SK-N-SH (cell line): ENCODE measurements around the gene GRIN2A. TPM values are rescaled to one million over a fixed set of nuclear protein-coding genes. Genes with fewer than 3 reads are reported as not detected.

Experiments used
- CTCF ChIA-PET: fragments of 300-600, 350-600 bp; formaldehyde crosslinking; extraction: SDS; loops from one replicate; lab custom pipeline; 2021; lab: Yijun Ruan, JAX
- POLR2A ChIA-PET: fragments of 350-600 bp; sonication (Branson Sonifier 250); formaldehyde crosslinking; extraction: SDS; loops from one replicate; lab custom pipeline; 2020; ENCODE audit warnings: antibody characterized with exemption, inconsistent platforms; lab: Yijun Ruan, JAX
- DNase-seq: peaks from one replicate; pipeline ENCODE4 v3.0.0; 2012
- H2AFZ ChIP-seq: fragments of 200-600 bp; sonication (generic); 2 replicates; pipeline ENCODE4 v1.8.1; 2016; ENCODE audit warnings: antibody characterized with exemption, mild to moderate bottlenecking, low read depth
- H3F3A ChIP-seq: fragments of 200-600 bp; sonication (generic); replicated peaks from 2 replicates; pipeline ENCODE3; 2016; ENCODE audit warnings: antibody characterized with exemption, mild to moderate bottlenecking; ENCODE audit not compliant: insufficient read depth
- H3K27ac ChIP-seq, 2 experiments: fragments of 200-500 bp in 1 of 2; fragments of 200-600 bp in 1 of 2; sonication (Bioruptor generic) in 1 of 2; sonication (generic), shearing (Covaris generic) in 1 of 2; 2 replicates each; pipeline versions ENCODE4 v1.5.1 to v1.6.1; 2014 to 2016; ENCODE audit warnings: low read depth in 2 of 2, inconsistent platforms in 1 of 2, low read length in 1 of 2, mild to moderate bottlenecking in 1 of 2, mixed read lengths in 1 of 2
- H3K27me3 ChIP-seq: fragments of 200-600 bp; sonication (generic), shearing (Covaris generic); 2 replicates; pipeline ENCODE4 v1.6.1; 2016; ENCODE audit warnings: mixed run types; ENCODE audit not compliant: insufficient read depth
- H3K36me3 ChIP-seq, 2 experiments: fragments of 200-500 bp in 1 of 2; fragments of 200-600 bp in 1 of 2; sonication (Bioruptor generic) in 1 of 2; sonication (generic) in 1 of 2; replicated peaks in 1 of 2; 2 replicates each; pipeline versions ENCODE3 to v1.5.1; 2014 to 2016; ENCODE audit warnings: low read length in 1 of 2, mild to moderate bottlenecking in 1 of 2; ENCODE audit not compliant: insufficient read depth in 2 of 2, control insufficient read depth in 1 of 2
- H3K4me1 ChIP-seq, 2 experiments: fragments of 200-500 bp in 1 of 2; fragments of 200-600 bp in 1 of 2; sonication (Bioruptor generic) in 1 of 2; sonication (generic), shearing (Covaris generic) in 1 of 2; 2 replicates each; pipeline versions ENCODE4 v1.5.1 to v1.6.1; 2014 to 2016; ENCODE audit warnings: low read depth in 1 of 2, low read length in 1 of 2, mixed run types in 1 of 2; ENCODE audit not compliant: insufficient read depth in 2 of 2, control insufficient read depth in 1 of 2
- H3K4me2 ChIP-seq: fragments of 200-600 bp; sonication (generic), shearing (Covaris generic); 2 replicates; pipeline ENCODE4 v1.6.1; 2017; ENCODE audit warnings: mixed run types
- H3K4me3 ChIP-seq, 2 experiments: fragments of 200-500 bp in 1 of 2; fragments of 200-600 bp in 1 of 2; sonication (Bioruptor generic) in 1 of 2; sonication (generic), shearing (Covaris generic) in 1 of 2; 2 replicates each; pipeline versions ENCODE4 v1.5.1 to v1.8.1; 2014 to 2016; ENCODE audit warnings: low read depth in 2 of 2, inconsistent platforms in 1 of 2, low read length in 1 of 2, mild to moderate bottlenecking in 1 of 2, mixed read lengths in 1 of 2, moderate library complexity in 1 of 2
- H3K79me2 ChIP-seq: fragments of 200-600 bp; sonication (generic); 2 replicates; pipeline ENCODE4 v1.8.1; 2017; ENCODE audit warnings: mild to moderate bottlenecking; ENCODE audit not compliant: insufficient read depth
- H3K9ac ChIP-seq: fragments of 200-600 bp; sonication (generic); 2 replicates; pipeline ENCODE4 v1.6.1; 2017; ENCODE audit warnings: mixed run types
- H3K9me2 ChIP-seq: fragments of 200-600 bp; sonication (generic); 2 replicates; pipeline ENCODE4 v1.6.1; 2017; ENCODE audit warnings: mixed run types
- H3K9me3 ChIP-seq: fragments of 200-600 bp; sonication (generic); 2 replicates; pipeline ENCODE4 v1.6.1; 2017; ENCODE audit warnings: mixed run types, mild to moderate bottlenecking, moderate library complexity
- H4K20me1 ChIP-seq: fragments of 200-600 bp; sonication (generic); 2 replicates; pipeline ENCODE4 v1.6.1; 2017; ENCODE audit warnings: mild to moderate bottlenecking, mixed run types; ENCODE audit not compliant: insufficient read depth
- ELF1 ChIP-seq: IDR thresholded peaks from 2 replicates; pipeline ENCODE4 v1.4.0; 2012
- FOSL2 ChIP-seq: IDR thresholded peaks from 2 replicates; pipeline ENCODE4 v1.4.0; 2012; ENCODE audit warnings: low read depth, mild to moderate bottlenecking, moderate library complexity, borderline replicate concordance
- FOXJ3 ChIP-seq: sonication (generic); formaldehyde crosslinking; IDR thresholded peaks from 2 replicates; pipeline ENCODE4 v1.5.1; 2020; ENCODE audit warnings: mild to moderate bottlenecking, missing genetic modification reagents
- GABPA ChIP-seq: IDR thresholded peaks from 2 replicates; pipeline ENCODE4 v1.4.0; 2012; ENCODE audit warnings: low read depth, mild to moderate bottlenecking
- MEF2A ChIP-seq: IDR thresholded peaks from 2 replicates; pipeline ENCODE4 v1.4.0; 2012; ENCODE audit warnings: low read depth, borderline replicate concordance
- MXI1 ChIP-seq: IDR thresholded peaks from 2 replicates; pipeline ENCODE4 v1.6.1; 2012; ENCODE audit warnings: mild to moderate bottlenecking, low read depth, low read length, improper control_type of control experiment
- NFIC ChIP-seq: IDR thresholded peaks from 2 replicates; pipeline ENCODE4 v1.4.0; 2012; ENCODE audit warnings: borderline replicate concordance
- NRF1 ChIP-seq: IDR thresholded peaks from 2 replicates; pipeline ENCODE4 v1.6.1; 2012; ENCODE audit warnings: low read depth, mild to moderate bottlenecking, low read length
- RAD21 ChIP-seq: IDR thresholded peaks from 2 replicates; pipeline ENCODE4 v1.6.1; 2012; ENCODE audit warnings: mild to moderate bottlenecking, low read length
- RCOR1 ChIP-seq: fragments of 150-350 bp; IDR thresholded peaks from 2 replicates; pipeline ENCODE4 v1.6.1; 2017; ENCODE audit warnings: antibody characterized with exemption, low read length
- RFX5 ChIP-seq: IDR thresholded peaks from 2 replicates; pipeline ENCODE4 v1.6.1; 2012; ENCODE audit warnings: mild to moderate bottlenecking, improper control_type of control experiment, low read length
- SIN3A ChIP-seq: IDR thresholded peaks from 2 replicates; pipeline ENCODE4 v1.6.1; 2012; ENCODE audit warnings: low read depth, mild to moderate bottlenecking, low read length, moderate library complexity, borderline replicate concordance
- TCF12 ChIP-seq: IDR thresholded peaks from 2 replicates; pipeline ENCODE4 v1.4.0; 2012
- TEAD4 ChIP-seq: IDR thresholded peaks from 2 replicates; pipeline ENCODE4 v1.4.0; 2012; ENCODE audit warnings: mild to moderate bottlenecking, borderline replicate concordance; ENCODE audit not compliant: insufficient read depth
- WGBS: methylation state at CpG from one replicate; pipeline ENCODE4 v1.1.6; 2017; ENCODE audit warnings: low lambda C conversion rate; 5-methylcytosine and 5-hydroxymethylcytosine counted together
- polyA plus RNA-seq, 3 experiments: library from polyadenylated mRNA; depleted of rRNA; stranded (reverse); fragments of >200 nt; gene quantifications; 2 replicates each; pipeline ENCODE4 v1.2.3, GENCODE V29; 2012
- TF ChIP-seq, protein P1 (sequence below): fragments of 150-350 bp; IDR thresholded peaks from 2 replicates; pipeline ENCODE4 v1.6.1; 2017; ENCODE audit warnings: antibody characterized with exemption, low read length, low read depth, borderline replicate concordance
- TF ChIP-seq, protein P2 (sequence below): IDR thresholded peaks from 2 replicates; pipeline ENCODE4; 2012
- TF ChIP-seq, protein P3 (sequence below): IDR thresholded peaks from 2 replicates; pipeline ENCODE4 v1.4.0; 2012; ENCODE audit warnings: low read depth, borderline replicate concordance
- TF ChIP-seq, protein P4 (sequence below): fragments of 150-350 bp; IDR thresholded peaks from 2 replicates; pipeline ENCODE4 v1.6.1; 2016; ENCODE audit warnings: mild to moderate bottlenecking, low read depth, low read length
- TF ChIP-seq, protein P5 (sequence below): IDR thresholded peaks from 2 replicates; pipeline ENCODE4 v1.4.0; 2012; ENCODE audit warnings: low read depth, borderline replicate concordance

The GRIN2A gene
- polyA plus RNA-seq, 1 of the 3 experiments (the other 2 are of a cell fraction) = not detected

DNA sequence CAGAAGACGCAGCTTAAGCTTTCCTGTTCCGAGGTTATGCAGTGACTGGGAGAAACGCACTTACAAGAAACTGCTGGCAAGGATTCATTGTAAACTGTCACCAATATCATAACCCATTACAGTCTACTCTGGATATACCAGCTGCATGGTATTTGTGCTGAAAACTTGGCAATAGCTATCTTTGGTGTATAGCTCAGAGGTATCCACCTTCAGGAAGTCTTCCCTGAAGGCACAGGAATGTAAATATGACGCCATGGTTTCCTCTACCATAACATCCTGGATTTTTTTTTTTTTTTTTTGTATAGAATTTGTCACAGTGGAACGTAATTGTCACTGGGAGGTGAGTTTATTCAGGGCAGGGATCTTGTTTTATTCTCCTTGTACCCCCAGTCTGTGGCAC lies 406.2 kb downstream of the GRIN2A start:
- POLR2A ChIA-PET = no interaction called here
- 17% methylated on average over 5 of the region's 5 CpGs for WGBS

DNA sequence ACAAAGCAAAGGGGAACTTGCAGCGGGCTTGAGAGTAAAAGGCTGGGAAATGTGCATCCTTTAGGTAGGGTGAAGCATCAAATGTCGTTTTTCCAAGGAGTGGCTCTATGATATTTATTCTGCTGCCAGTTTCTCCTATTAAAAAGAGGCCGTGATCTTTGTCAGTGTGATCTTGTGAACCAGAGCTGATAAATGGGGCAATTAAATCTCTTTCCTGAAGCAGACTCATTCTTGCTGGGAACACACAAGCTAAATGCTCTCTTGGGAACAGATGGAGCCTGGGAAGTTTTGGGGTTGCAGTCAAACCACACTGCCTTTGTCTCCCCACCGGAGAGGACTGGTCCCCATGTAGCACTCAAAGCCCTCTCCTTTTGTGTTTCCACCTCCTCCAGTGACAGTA lies 408.9 kb downstream of the GRIN2A start:
- H3K4me3 ChIP-seq = no peak overlapping the region
- WGBS = 6% methylated on average over 4 of the region's 4 CpGs
- H3K4me1 ChIP-seq = no peaks in the 10 kb centered on the region
- H3K9me2 ChIP-seq = no peaks in the 10 kb centered on the region
- H2AFZ ChIP-seq = no peak overlapping the region
- H3K9ac ChIP-seq = no peak overlapping the region
- TF ChIP-seq, protein P1, sequence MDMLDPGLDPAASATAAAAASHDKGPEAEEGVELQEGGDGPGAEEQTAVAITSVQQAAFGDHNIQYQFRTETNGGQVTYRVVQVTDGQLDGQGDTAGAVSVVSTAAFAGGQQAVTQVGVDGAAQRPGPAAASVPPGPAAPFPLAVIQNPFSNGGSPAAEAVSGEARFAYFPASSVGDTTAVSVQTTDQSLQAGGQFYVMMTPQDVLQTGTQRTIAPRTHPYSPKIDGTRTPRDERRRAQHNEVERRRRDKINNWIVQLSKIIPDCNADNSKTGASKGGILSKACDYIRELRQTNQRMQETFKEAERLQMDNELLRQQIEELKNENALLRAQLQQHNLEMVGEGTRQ = no peak
- TF ChIP-seq RFX5 (no peak), MEF2A (no peak), RAD21 (no peak), NFIC (no peak), SIN3A (no peak)
- POLR2A ChIA-PET = no interaction called here
- no peak overlapping the region for H3K4me2 ChIP-seq
- H3K27ac ChIP-seq = no peak overlapping the region
- H3F3A ChIP-seq = no peaks in the 10 kb centered on the region
- DNase-seq = no peak
- H3K79me2 ChIP-seq = no peaks in the 10 kb centered on the region
- H3K36me3 ChIP-seq = no peaks in the 10 kb centered on the region
- H4K20me1 ChIP-seq = no peaks in the 10 kb centered on the region
- no peaks in the 10 kb centered on the region for H3K27me3 ChIP-seq
- CTCF ChIA-PET = no interaction called here
- no peaks in the 10 kb centered on the region for H3K9me3 ChIP-seq

More for the DNA sequence above, 406.2 kb downstream of the GRIN2A start:
- Histone ChIP-seq H3K4me1 (no peaks in the 10 kb centered on the region), H3K4me3 (no peak overlapping the region), H3K4me2 (no peak overlapping the region), H3K9me2 (no peaks in the 10 kb centered on the region), H3K27ac (no peak overlapping the region), H3K79me2 (no peaks in the 10 kb centered on the region), H4K20me1 (no peaks in the 10 kb centered on the region), H3K9me3 (no peaks in the 10 kb centered on the region), H3K27me3 (no peaks in the 10 kb centered on the region), H2AFZ (no peak overlapping the region), H3K36me3 (no peaks in the 10 kb centered on the region), H3K9ac (no peak overlapping the region), H3F3A (no peaks in the 10 kb centered on the region)
- DNase-seq = no peak
- TF ChIP-seq NRF1 (no peak), ELF1 (no peak), MXI1 (no peak), TEAD4 (no peak), RCOR1 (no peak), NFIC (no peak), FOXJ3 (CRISPR knock-in tag) (no peak), GABPA (no peak), TCF12 (no peak), FOSL2 (no peak), RFX5 (no peak)
- TF ChIP-seq, protein P2, sequence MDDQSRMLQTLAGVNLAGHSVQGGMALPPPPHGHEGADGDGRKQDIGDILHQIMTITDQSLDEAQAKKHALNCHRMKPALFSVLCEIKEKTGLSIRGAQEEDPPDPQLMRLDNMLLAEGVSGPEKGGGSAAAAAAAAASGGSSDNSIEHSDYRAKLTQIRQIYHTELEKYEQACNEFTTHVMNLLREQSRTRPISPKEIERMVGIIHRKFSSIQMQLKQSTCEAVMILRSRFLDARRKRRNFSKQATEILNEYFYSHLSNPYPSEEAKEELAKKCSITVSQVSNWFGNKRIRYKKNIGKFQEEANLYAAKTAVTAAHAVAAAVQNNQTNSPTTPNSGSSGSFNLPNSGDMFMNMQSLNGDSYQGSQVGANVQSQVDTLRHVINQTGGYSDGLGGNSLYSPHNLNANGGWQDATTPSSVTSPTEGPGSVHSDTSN = no peak
- TF ChIP-seq, protein P3, sequence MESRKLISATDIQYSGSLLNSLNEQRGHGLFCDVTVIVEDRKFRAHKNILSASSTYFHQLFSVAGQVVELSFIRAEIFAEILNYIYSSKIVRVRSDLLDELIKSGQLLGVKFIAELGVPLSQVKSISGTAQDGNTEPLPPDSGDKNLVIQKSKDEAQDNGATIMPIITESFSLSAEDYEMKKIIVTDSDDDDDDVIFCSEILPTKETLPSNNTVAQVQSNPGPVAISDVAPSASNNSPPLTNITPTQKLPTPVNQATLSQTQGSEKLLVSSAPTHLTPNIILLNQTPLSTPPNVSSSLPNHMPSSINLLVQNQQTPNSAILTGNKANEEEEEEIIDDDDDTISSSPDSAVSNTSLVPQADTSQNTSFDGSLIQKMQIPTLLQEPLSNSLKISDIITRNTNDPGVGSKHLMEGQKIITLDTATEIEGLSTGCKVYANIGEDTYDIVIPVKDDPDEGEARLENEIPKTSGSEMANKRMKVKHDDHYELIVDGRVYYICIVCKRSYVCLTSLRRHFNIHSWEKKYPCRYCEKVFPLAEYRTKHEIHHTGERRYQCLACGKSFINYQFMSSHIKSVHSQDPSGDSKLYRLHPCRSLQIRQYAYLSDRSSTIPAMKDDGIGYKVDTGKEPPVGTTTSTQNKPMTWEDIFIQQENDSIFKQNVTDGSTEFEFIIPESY = no peak
- TF ChIP-seq, protein P4, sequence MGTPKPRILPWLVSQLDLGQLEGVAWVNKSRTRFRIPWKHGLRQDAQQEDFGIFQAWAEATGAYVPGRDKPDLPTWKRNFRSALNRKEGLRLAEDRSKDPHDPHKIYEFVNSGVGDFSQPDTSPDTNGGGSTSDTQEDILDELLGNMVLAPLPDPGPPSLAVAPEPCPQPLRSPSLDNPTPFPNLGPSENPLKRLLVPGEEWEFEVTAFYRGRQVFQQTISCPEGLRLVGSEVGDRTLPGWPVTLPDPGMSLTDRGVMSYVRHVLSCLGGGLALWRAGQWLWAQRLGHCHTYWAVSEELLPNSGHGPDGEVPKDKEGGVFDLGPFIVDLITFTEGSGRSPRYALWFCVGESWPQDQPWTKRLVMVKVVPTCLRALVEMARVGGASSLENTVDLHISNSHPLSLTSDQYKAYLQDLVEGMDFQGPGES = no peak
- TF ChIP-seq, protein P5, sequence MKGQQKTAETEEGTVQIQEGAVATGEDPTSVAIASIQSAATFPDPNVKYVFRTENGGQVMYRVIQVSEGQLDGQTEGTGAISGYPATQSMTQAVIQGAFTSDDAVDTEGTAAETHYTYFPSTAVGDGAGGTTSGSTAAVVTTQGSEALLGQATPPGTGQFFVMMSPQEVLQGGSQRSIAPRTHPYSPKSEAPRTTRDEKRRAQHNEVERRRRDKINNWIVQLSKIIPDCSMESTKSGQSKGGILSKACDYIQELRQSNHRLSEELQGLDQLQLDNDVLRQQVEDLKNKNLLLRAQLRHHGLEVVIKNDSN = no peak
- CTCF ChIA-PET = no interaction called here
